CD4-positive, alpha-beta memory T cell (primary cell): Measurements from ENCODE around the gene CHST14. TPM values are rescaled to one million over a fixed set of nuclear protein-coding genes. Genes with fewer than 3 reads are reported as not detected.

ENCODE experiments used
- polyA plus RNA-seq, 2 donors: library from polyadenylated mRNA; unstranded; fragments of 300-500 nt; fragmentation: Illumina TruSeq; gene quantifications; one replicate each; pipeline ENCODE4 v1.2.3, GENCODE V29; 2021
- total RNA-seq, 2 experiments: library from RNA; stranded (reverse); gene quantifications; one replicate each; pipeline ENCODE4 v1.2.3, GENCODE V29; 2021

Gene CHST14
- total and polyA plus RNA-seq, 4 experiments from 2014 or later, result 0.64 to 10.5 (median 5.3) TPM

Other genes with a start within 250 kb of the CHST14 start
- under 1 TPM in 1 of 2 experiments, not detected in 1; 0.67 TPM for gene PAK6, start 231.9 kb upstream of the CHST14 start, total RNA-seq
- gene PAK6, start 231.9 kb upstream of the CHST14 start, polyA plus RNA-seq, result 1 to 10 TPM in 1 of 2 donors, under 1 TPM in 1; 0.53 to 1.7 TPM
- gene ANKRD63, start 187.9 kb upstream of the CHST14 start, total RNA-seq, result not detected
- gene ANKRD63, start 187.9 kb upstream of the CHST14 start, polyA plus RNA-seq, result not detected
- 100 to 1,000 TPM; 211 to 219 TPM for gene PLCB2, start 163.0 kb upstream of the CHST14 start, total RNA-seq
- 10 to 100 TPM; 22.6 to 37.5 TPM for gene PLCB2, start 163.0 kb upstream of the CHST14 start, polyA plus RNA-seq
- 1 to 10 TPM; 7.2 to 7.5 TPM for gene INAFM2, start 147.3 kb upstream of the CHST14 start, total RNA-seq
- gene INAFM2, start 147.3 kb upstream of the CHST14 start, polyA plus RNA-seq, result 1 to 10 TPM in 1 of 2 donors, under 1 TPM in 1; 0.08 to 2.8 TPM
- gene CCDC9B, start 130.0 kb upstream of the CHST14 start, total RNA-seq, result 1 to 10 TPM; 2.6 to 5.1 TPM
- under 1 TPM in 1 of 2 donors, not detected in 1; 0.53 TPM for gene CCDC9B, start 130.0 kb upstream of the CHST14 start, polyA plus RNA-seq
- not detected for gene PHGR1, start 120.0 kb upstream of the CHST14 start, total RNA-seq
- gene PHGR1, start 120.0 kb upstream of the CHST14 start, polyA plus RNA-seq, result not detected
- under 1 TPM; 0.03 to 0.23 TPM for gene DISP2, start 112.8 kb upstream of the CHST14 start, total RNA-seq
- under 1 TPM in 1 of 2 donors, not detected in 1; 0.05 TPM for gene DISP2, start 112.8 kb upstream of the CHST14 start, polyA plus RNA-seq
- 1 to 10 TPM; 6.8 to 8.8 TPM for gene KNSTRN, start 88.3 kb upstream of the CHST14 start, total RNA-seq
- 1 to 10 TPM; 1.0 to 2.5 TPM for gene KNSTRN, start 88.3 kb upstream of the CHST14 start, polyA plus RNA-seq
- 10 to 100 TPM; 56.4 to 62.2 TPM for gene IVD, start 65.2 kb upstream of the CHST14 start, total RNA-seq
- gene IVD, start 65.2 kb upstream of the CHST14 start, polyA plus RNA-seq, result 10 to 100 TPM; 25.7 to 26.8 TPM
- 10 to 100 TPM; 47.0 to 49.2 TPM for gene BAHD1, start 30.0 kb upstream of the CHST14 start, total RNA-seq
- gene BAHD1, start 30.0 kb upstream of the CHST14 start, polyA plus RNA-seq, result 1 to 10 TPM; 1.5 to 4.6 TPM
- gene CCDC32, start 94.1 kb downstream of the CHST14 start, total RNA-seq, result 10 to 100 TPM; 31.7 to 32.4 TPM
- gene CCDC32, start 94.1 kb downstream of the CHST14 start, polyA plus RNA-seq, result 10 to 100 TPM; 41.9 to 49.3 TPM
- gene RPUSD2, start 98.3 kb downstream of the CHST14 start, total RNA-seq, result 10 to 100 TPM; 13.6 to 15.1 TPM
- gene RPUSD2, start 98.3 kb downstream of the CHST14 start, polyA plus RNA-seq, result 10 to 100 TPM; 19.4 to 25.0 TPM
- gene KNL1, start 123.3 kb downstream of the CHST14 start, total RNA-seq, result 1 to 10 TPM in 1 of 2 experiments, under 1 TPM in 1; 0.99 to 1.2 TPM
- under 1 TPM in 1 of 2 donors, not detected in 1; 0.10 TPM for gene KNL1, start 123.3 kb downstream of the CHST14 start, polyA plus RNA-seq
- 1 to 10 TPM in 1 of 2 experiments, under 1 TPM in 1; 0.93 to 1.7 TPM for gene RAD51, start 224.2 kb downstream of the CHST14 start, total RNA-seq
- gene RAD51, start 224.2 kb downstream of the CHST14 start, polyA plus RNA-seq, result 1 to 10 TPM in 1 of 2 donors, under 1 TPM in 1; 0.21 to 1.6 TPM